Smooth muscle cell (in vitro differentiated cells): Measurements from ENCODE around the gene WNT4. TPM values are rescaled to one million over a fixed set of nuclear protein-coding genes. Genes with fewer than 3 reads are reported as not detected.

ENCODE experiments used
- DNase-seq: peaks from one replicate; lab custom pipeline; 2025; ENCODE audit not compliant: unreplicated experiment; lab: John Stamatoyannopoulos, UW
- H2AFZ ChIP-seq: fragments of 200-600 bp; sonication (generic); 2 replicates; pipeline ENCODE4 v1.6.0; 2016; ENCODE audit warnings: antibody characterized with exemption, low read depth, mild to moderate bottlenecking
- H3F3A ChIP-seq: fragments of 200-600 bp; sonication (generic); 2 replicates; pipeline ENCODE4 v1.6.0; 2017; ENCODE audit warnings: antibody characterized with exemption, low read depth
- H3K27ac ChIP-seq: fragments of 200-600 bp; sonication (generic); 2 replicates; pipeline ENCODE4 v1.5.1; 2016; ENCODE audit warnings: low read depth, mild to moderate bottlenecking
- H3K27me3 ChIP-seq: fragments of 200-600 bp; sonication (generic); 2 replicates; pipeline ENCODE4 v1.6.1; 2016; ENCODE audit warnings: low read depth, mild to moderate bottlenecking
- H3K36me3 ChIP-seq: fragments of 200-600 bp; sonication (generic); 2 replicates; pipeline ENCODE4 v1.5.1; 2016; ENCODE audit warnings: low read depth
- H3K4me1 ChIP-seq: fragments of 200-600 bp; sonication (generic); 2 replicates; pipeline ENCODE4 v1.5.1; 2016; ENCODE audit warnings: low read depth
- H3K4me2 ChIP-seq: fragments of 200-600 bp; sonication (generic); 2 replicates; pipeline ENCODE4 v1.6.0; 2016; ENCODE audit warnings: mild to moderate bottlenecking
- H3K4me3 ChIP-seq: fragments of 200-600 bp; sonication (generic); 2 replicates; pipeline ENCODE4 v1.5.1; 2016; ENCODE audit warnings: mild to moderate bottlenecking
- H3K79me2 ChIP-seq: fragments of 200-600 bp; sonication (generic); 2 replicates; pipeline ENCODE4 v1.6.0; 2016; ENCODE audit warnings: low read depth, mild to moderate bottlenecking
- H3K9ac ChIP-seq: fragments of 200-600 bp; sonication (generic); 2 replicates; pipeline ENCODE4 v1.6.0; 2016; ENCODE audit warnings: low read depth
- H3K9me3 ChIP-seq: fragments of 200-600 bp; sonication (generic); replicated peaks from 2 replicates; pipeline ENCODE4 v1.5.1; 2016; ENCODE audit warnings: low read depth
- H4K20me1 ChIP-seq: fragments of 200-600 bp; sonication (generic); 2 replicates; pipeline ENCODE4 v1.6.0; 2016; ENCODE audit warnings: low read depth
- CTCF ChIP-seq: fragments of 200-600 bp; sonication (generic); IDR thresholded peaks from 2 replicates; pipeline ENCODE4 v1.5.1; 2017; ENCODE audit warnings: borderline replicate concordance, mild to moderate bottlenecking, antibody characterized with exemption; ENCODE audit not compliant: insufficient read depth, poor library complexity, severe bottlenecking
- WGBS: methylation state at CpG from one replicate; pipeline ENCODE4 v1.1.7; 2016; ENCODE audit warnings: low lambda C conversion rate; 5-methylcytosine and 5-hydroxymethylcytosine counted together
- polyA plus RNA-seq: library from polyadenylated mRNA; unstranded; fragments of >200 nt; fragmentation: Nextera tagmentation; extraction: Ambion mirVana; gene quantifications from 2 replicates; pipeline ENCODE4 v1.2.1, GENCODE V29; 2016
- total RNA-seq: library from RNA; depleted of rRNA; stranded (reverse); fragments of >200 nt; gene quantifications from 2 replicates; pipeline ENCODE4 v1.2.3, GENCODE V29; 2014

WNT4 gene
- total and polyA plus RNA-seq, 2 experiments from 2014 or later = 0.18 to 0.55 TPM

GRCh38 chr1:22142315-22143064 is 407 bp downstream of the WNT4 start:
- Histone ChIP-seq H3K27me3 (peaks cover 72% of the 10 kb centered on the region), H3K27ac (no peak overlapping the region), H3F3A (no peaks in the 10 kb centered on the region), H3K36me3 (no peaks in the 10 kb centered on the region), H2AFZ (no peak overlapping the region), H3K79me2 (no peaks in the 10 kb centered on the region), H3K4me3 (peak overlapping the region; percentile 45), H3K9ac (no peak overlapping the region), H4K20me1 (peaks cover 73% of the 10 kb centered on the region), H3K4me2 (peak overlapping the region; percentile 86), H3K9me3 (no peaks in the 10 kb centered on the region), H3K4me1 (peaks cover 4% of the 10 kb centered on the region)
- no peak for TF ChIP-seq CTCF
- no peak for DNase-seq
- WGBS = under 1% methylated on average over 39 of the region's 102 CpGs

GRCh38 chr1:22141554-22142314 is 1.2 kb downstream of the WNT4 start:
- Histone ChIP-seq H4K20me1 (peaks cover 81% of the 10 kb centered on the region), H3K9me3 (no peaks in the 10 kb centered on the region), H3K79me2 (no peaks in the 10 kb centered on the region), H3K36me3 (no peaks in the 10 kb centered on the region), H2AFZ (no peak overlapping the region), H3K27me3 (peaks cover 66% of the 10 kb centered on the region), H3F3A (no peaks in the 10 kb centered on the region), H3K4me1 (peaks cover 4% of the 10 kb centered on the region), H3K9ac (no peak overlapping the region), H3K27ac (no peak overlapping the region), H3K4me2 (peak overlapping the region; percentile 86), H3K4me3 (peak overlapping the region; percentile 45)
- no peak for TF ChIP-seq CTCF
- WGBS = 18% methylated on average over 27 of the region's 28 CpGs
- no peak for DNase-seq

GRCh38 chr1:22140694-22141093 is 2.2 kb downstream of the WNT4 start:
- Histone ChIP-seq H3F3A (no peaks in the 10 kb centered on the region), H3K4me3 (no peak overlapping the region), H3K27me3 (peaks cover 58% of the 10 kb centered on the region), H3K36me3 (no peaks in the 10 kb centered on the region), H3K9ac (no peak overlapping the region), H3K9me3 (no peaks in the 10 kb centered on the region), H3K4me2 (no peak overlapping the region), H3K4me1 (peaks cover 4% of the 10 kb centered on the region), H2AFZ (no peak overlapping the region), H3K79me2 (no peaks in the 10 kb centered on the region), H3K27ac (no peak overlapping the region), H4K20me1 (peaks cover 91% of the 10 kb centered on the region)
- WGBS = 62% methylated on average over 5 of the region's 5 CpGs
- no peak for DNase-seq
- no peak for TF ChIP-seq CTCF
